ENCODE data around the gene SPPL3. TPM values are rescaled to one million over a fixed set of nuclear protein-coding genes. Genes with fewer than 3 reads are reported as not detected.

Gene SPPL3
- polyA plus RNA-seq, 1 experiment: 13.2 TPM

DNA sequence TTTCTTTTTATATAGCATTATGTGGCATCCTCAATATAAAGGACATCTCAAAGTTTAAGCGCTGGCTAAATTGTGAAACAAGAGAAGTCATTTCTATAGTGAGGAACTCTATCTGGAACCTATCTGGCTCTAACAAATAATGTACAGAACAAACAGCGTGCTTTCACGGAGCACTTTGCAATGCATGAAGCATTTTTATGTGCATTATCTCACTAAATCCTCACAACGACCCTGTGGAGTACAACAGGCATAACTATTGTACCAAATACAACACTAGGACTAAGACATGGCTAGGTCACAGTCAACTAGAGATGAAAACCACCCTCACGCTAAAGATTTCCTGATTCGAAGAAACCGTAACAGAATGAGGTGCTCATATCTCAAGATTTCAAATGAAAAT lies 8.6 kb downstream of the SPPL3 start:
- CTCF ChIA-PET: no interaction called here
- POLR2A ChIA-PET: no interaction called here
- no peaks in the 10 kb centered on the region for H3K27me3 ChIP-seq (ENCODE audit: control insufficient read depth, insufficient read depth, low read length)
- DNase-seq (ENCODE audit: low read depth): no peak
- TF ChIP-seq, protein P1, sequence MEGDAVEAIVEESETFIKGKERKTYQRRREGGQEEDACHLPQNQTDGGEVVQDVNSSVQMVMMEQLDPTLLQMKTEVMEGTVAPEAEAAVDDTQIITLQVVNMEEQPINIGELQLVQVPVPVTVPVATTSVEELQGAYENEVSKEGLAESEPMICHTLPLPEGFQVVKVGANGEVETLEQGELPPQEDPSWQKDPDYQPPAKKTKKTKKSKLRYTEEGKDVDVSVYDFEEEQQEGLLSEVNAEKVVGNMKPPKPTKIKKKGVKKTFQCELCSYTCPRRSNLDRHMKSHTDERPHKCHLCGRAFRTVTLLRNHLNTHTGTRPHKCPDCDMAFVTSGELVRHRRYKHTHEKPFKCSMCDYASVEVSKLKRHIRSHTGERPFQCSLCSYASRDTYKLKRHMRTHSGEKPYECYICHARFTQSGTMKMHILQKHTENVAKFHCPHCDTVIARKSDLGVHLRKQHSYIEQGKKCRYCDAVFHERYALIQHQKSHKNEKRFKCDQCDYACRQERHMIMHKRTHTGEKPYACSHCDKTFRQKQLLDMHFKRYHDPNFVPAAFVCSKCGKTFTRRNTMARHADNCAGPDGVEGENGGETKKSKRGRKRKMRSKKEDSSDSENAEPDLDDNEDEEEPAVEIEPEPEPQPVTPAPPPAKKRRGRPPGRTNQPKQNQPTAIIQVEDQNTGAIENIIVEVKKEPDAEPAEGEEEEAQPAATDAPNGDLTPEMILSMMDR (IDR thresholded peaks at IDR 0.05; ENCODE audit: insufficient read depth, low read depth, low read length): no peak
- no peak overlapping the region for H3K4me3 ChIP-seq (ENCODE audit: low read depth, low read length)
- H3K36me3 ChIP-seq (ENCODE audit: control insufficient read depth, insufficient read depth, low read length): no peaks in the 10 kb centered on the region

DNA sequence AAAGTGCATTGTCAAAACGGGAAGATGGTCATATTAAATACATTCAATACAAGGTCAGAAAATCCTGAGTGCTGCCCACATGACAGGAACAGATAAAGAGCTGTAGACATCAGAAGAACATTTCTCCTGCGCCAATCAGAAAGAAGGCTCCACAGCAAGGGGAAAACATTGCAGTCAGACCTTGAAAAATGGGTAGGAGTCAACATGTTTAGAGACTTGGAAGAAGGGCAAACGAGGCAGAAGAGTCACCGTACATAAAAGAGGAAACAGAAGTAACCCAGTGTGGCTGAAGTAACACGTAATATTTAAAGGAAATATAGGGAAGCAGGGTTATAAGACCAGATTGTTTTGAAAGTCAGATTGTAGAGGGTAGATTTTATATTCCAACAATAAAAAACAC lies 11.9 kb downstream of the SPPL3 start:
- TF ChIP-seq, protein P1 (IDR thresholded peaks at IDR 0.05; ENCODE audit: insufficient read depth, low read depth, low read length): no peak
- DNase-seq (ENCODE audit: low read depth): no peak
- H3K4me3 ChIP-seq (ENCODE audit: low read depth, low read length): no peak overlapping the region
- H3K36me3 ChIP-seq (ENCODE audit: control insufficient read depth, insufficient read depth, low read length): no peaks in the 10 kb centered on the region
- no peaks in the 10 kb centered on the region for H3K27me3 ChIP-seq (ENCODE audit: control insufficient read depth, insufficient read depth, low read length)
- ChIA-PET POLR2A (no interaction called here), CTCF (no interaction called here)

DNA sequence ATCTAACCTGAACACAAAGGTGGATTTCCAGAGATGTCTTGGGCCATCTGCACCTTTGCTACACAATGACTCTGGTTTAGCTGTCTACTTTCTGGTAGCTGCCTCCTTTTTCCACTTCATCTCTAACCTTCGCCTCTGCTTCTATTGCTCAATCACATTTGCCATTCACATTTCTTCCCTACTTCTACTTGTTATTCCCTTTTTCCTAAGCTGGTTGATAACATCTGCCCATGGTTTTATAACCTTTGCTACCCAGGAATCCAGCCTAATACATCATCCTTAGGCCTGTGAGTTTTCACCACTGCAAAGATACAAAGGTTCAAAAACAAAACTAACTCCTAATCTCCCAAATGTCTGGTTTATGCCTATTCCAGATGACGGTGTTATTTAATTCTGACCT lies 13.2 kb downstream of the SPPL3 start:
- Histone ChIP-seq H3K36me3 (ENCODE audit: control insufficient read depth, insufficient read depth, low read length) (no peaks in the 10 kb centered on the region), H3K4me3 (ENCODE audit: low read depth, low read length) (no peak overlapping the region), H3K27me3 (ENCODE audit: control insufficient read depth, insufficient read depth, low read length) (no peaks in the 10 kb centered on the region)
- TF ChIP-seq, protein P1 (IDR thresholded peaks at IDR 0.05; ENCODE audit: insufficient read depth, low read depth, low read length): no peak
- ChIA-PET POLR2A (no interaction called here), CTCF (interaction anchor here (1.0 kb wide), 1 partner anchor 51 kb away, joined by 4 read pairs; no protein-coding TSS in a partner anchor)
- DNase-seq (ENCODE audit: low read depth): no peak

DNA sequence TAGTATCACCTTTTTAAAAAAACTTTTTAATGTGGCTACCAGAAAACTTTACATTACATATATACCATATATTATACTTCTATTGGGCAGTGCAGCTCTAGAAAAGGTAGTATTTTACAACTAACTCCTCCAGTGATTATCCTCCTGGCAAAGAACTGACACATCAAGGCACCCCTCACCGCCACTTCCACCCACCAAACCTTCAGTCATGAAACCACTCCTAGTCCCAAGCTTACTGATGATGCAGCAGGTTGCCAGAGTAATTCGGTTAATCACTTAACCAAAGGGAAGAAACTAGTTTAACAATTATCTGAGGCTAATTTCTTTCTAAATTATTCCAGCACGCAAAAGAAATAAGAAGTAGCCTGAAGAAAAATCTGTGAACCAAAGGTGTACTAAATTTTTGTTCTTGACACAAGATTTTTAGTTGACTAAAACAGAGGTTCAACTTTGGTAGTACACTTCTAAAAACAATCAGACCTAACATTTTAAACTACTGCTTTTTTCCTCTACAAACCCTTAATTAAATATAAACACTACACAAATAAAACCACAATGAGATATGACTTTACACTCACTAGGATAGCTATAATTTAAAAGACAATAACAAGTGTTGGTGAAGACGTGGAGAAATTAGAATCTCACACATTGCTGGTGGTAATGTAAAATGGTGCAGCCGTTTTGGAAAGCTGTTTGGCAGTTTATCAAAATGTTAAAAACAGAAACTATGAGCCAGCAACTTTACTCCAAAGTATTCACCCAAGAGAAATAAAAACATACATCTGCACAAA lies 16.7 kb downstream of the SPPL3 start:
- Histone ChIP-seq H3K4me3 (ENCODE audit: low read depth, low read length) (no peak overlapping the region), H3K27me3 (ENCODE audit: control insufficient read depth, insufficient read depth, low read length) (no peaks in the 10 kb centered on the region), H3K36me3 (ENCODE audit: control insufficient read depth, insufficient read depth, low read length) (no peaks in the 10 kb centered on the region)
- DNase-seq (ENCODE audit: low read depth): no peak
- TF ChIP-seq, protein P1 (IDR thresholded peaks at IDR 0.05; ENCODE audit: insufficient read depth, low read depth, low read length): no peak
- POLR2A ChIA-PET: no interaction called here
- CTCF ChIA-PET: interaction anchor here (0.7 to 1.7 kb wide), 2 partner anchors 9 to 14 kb away, joined by 3 to 4 read pairs; no protein-coding TSS in a partner anchor

DNA sequence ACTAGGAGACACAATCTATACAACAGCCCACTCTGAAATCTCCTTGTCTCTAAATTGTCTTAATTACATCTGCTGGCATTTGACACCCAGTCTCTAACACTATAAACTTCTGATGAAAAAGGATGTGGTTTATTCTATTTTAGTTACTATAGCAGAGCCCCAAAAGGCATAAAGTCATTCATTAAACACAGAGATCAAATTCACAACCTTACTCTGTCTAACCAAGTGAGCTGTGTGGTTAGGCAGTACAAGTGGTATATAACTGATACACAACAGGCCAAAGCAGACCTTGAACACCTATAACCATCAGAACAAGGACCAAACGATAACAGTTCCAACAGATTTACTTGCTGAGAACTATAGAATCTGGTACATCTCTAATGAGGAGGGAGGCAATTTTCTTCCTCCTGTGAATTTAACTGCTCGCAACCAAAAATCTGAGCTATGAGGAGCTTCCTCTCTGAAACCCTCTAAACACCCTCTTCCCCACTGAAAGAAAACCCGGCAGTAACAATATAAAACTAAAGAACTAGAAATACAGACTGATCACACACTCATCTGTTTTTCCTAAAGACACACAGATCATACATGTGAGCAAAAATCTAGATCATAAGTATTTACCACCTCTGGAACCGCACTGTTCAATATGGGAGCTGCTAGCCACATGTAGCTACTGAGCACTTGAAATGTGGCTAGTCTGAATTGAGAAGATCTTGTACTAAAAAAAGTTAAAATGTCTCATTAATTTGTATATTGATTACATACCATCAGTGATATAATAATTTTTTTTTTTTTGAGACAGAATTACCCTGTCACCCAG lies 17.7 kb downstream of the SPPL3 start:
- Histone ChIP-seq H3K4me3 (ENCODE audit: low read depth, low read length) (no peak overlapping the region), H3K36me3 (ENCODE audit: control insufficient read depth, insufficient read depth, low read length) (no peaks in the 10 kb centered on the region), H3K27me3 (ENCODE audit: control insufficient read depth, insufficient read depth, low read length) (no peaks in the 10 kb centered on the region)
- ChIA-PET CTCF (interaction anchor here (1.1 to 1.7 kb wide), 2 partner anchors 8 to 11 kb away, joined by 3 to 4 read pairs; no protein-coding TSS in a partner anchor), POLR2A (interaction anchor here (0.5 to 0.6 kb wide), 3 partner anchors 17 to 95 kb away, joined by 3 to 4 read pairs (median 3); no protein-coding TSS in a partner anchor)
- TF ChIP-seq, protein P1 (IDR thresholded peaks at IDR 0.05; ENCODE audit: insufficient read depth, low read depth, low read length): no peak
- no peak for DNase-seq (ENCODE audit: low read depth)

Data from BJ (cell line).